AG09319 (cell line): ENCODE data around the gene HLA-DRB1.

Experiments
- DNase-seq: peaks from one replicate; pipeline ENCODE4 v3.0.0-alpha.2; 2010; ENCODE audit warnings: low read depth; ENCODE audit errors: extremely low read depth
- CTCF ChIP-seq: IDR thresholded peaks from 2 replicates; pipeline ENCODE4 v1.5.1; 2011; ENCODE audit warnings: low read depth, mild to moderate bottlenecking, inconsistent platforms, low read length, moderate library complexity

Gene HLA-DRB1

GRCh38 chr6:32615885-32616532 is 26.4 kb upstream of the HLA-DRB1 start:
- DNase-seq = no peak
- no peak for TF ChIP-seq CTCF

GRCh38 chr6:32614366-32615081 is 24.9 kb upstream of the HLA-DRB1 start:
- no peak for TF ChIP-seq CTCF
- DNase-seq = no peak

GRCh38 chr6:32613475-32613874 is 23.8 kb upstream of the HLA-DRB1 start:
- no peak for TF ChIP-seq CTCF
- no peak for DNase-seq

GRCh38 chr6:32610682-32611296 is 21.1 kb upstream of the HLA-DRB1 start:
- TF ChIP-seq CTCF = no peak
- no peak for DNase-seq

- TF ChIP-seq CTCF = no peak
- DNase-seq = peak; percentile 75
Measured at GRCh38 chr6:32609731-32610640, 20.3 kb upstream of the HLA-DRB1 start.

- no peak for TF ChIP-seq CTCF
- DNase-seq = no peak
Measured at GRCh38 chr6:32609391-32609730, 19.7 kb upstream of the HLA-DRB1 start.
